ENCODE results near the gene AHNAK.

DNA sequence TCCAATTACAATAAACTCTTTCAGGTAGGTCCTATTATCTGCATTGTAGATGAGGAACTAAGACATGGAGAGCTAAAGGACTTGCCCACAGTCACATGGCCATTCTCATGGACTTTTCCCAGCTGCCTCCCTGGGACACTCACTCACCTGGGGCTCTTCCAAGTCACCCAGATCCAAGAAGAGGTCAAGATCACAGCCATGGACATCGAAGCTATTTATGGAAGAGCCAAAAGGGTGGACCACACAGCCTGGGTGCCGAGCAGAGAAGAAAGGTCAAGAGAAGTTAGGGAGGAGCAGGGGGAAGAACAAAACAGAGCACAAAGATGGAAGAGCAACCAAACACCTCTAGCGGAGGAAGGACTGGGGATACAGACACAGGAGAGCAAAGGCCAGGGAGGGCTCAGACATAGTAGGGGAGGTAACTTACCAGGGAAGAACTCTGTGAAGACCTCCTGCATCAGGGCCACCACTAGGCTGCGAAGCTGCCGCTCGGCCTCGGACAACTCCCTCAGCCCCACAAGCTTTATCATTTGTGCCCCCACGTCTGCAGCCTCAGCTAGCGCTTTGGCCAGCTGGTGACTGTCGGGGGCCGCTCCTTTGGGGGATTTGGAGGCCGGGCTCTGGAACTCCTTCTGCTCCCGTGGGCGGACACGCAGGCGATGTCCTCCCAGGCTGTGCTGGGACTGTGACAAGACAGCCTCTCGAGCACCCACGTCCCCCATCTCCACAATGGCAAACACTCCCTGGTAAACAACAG lies 34.5 kb upstream of the AHNAK start:
- TF ChIP-seq, protein P1, sequence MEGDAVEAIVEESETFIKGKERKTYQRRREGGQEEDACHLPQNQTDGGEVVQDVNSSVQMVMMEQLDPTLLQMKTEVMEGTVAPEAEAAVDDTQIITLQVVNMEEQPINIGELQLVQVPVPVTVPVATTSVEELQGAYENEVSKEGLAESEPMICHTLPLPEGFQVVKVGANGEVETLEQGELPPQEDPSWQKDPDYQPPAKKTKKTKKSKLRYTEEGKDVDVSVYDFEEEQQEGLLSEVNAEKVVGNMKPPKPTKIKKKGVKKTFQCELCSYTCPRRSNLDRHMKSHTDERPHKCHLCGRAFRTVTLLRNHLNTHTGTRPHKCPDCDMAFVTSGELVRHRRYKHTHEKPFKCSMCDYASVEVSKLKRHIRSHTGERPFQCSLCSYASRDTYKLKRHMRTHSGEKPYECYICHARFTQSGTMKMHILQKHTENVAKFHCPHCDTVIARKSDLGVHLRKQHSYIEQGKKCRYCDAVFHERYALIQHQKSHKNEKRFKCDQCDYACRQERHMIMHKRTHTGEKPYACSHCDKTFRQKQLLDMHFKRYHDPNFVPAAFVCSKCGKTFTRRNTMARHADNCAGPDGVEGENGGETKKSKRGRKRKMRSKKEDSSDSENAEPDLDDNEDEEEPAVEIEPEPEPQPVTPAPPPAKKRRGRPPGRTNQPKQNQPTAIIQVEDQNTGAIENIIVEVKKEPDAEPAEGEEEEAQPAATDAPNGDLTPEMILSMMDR (IDR thresholded peaks at IDR 0.05; ENCODE audit: low read depth, low read length, missing input control): no peak
- TF ChIP-seq TAF1 (conservative IDR thresholded peaks at IDR 0.05) (no peak), EGR1 (IDR thresholded peaks at IDR 0.05; ENCODE audit: low read depth in 2 of 2) (no peak), SP1 (IDR thresholded peaks at IDR 0.05) (no peak), GABPA (IDR thresholded peaks at IDR 0.05 in 1 of 2, conservative IDR thresholded peaks at IDR 0.05 in 1 of 2) (no peak), JUND (IDR thresholded peaks at IDR 0.05) (no peak), HNF4G (IDR thresholded peaks at IDR 0.05) (no peak), RAD21 (IDR thresholded peaks at IDR 0.05) (no peak)
- TF ChIP-seq, protein P2, sequence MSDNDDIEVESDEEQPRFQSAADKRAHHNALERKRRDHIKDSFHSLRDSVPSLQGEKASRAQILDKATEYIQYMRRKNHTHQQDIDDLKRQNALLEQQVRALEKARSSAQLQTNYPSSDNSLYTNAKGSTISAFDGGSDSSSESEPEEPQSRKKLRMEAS (IDR thresholded peaks at IDR 0.05): no peak
- TF ChIP-seq, protein P3, sequence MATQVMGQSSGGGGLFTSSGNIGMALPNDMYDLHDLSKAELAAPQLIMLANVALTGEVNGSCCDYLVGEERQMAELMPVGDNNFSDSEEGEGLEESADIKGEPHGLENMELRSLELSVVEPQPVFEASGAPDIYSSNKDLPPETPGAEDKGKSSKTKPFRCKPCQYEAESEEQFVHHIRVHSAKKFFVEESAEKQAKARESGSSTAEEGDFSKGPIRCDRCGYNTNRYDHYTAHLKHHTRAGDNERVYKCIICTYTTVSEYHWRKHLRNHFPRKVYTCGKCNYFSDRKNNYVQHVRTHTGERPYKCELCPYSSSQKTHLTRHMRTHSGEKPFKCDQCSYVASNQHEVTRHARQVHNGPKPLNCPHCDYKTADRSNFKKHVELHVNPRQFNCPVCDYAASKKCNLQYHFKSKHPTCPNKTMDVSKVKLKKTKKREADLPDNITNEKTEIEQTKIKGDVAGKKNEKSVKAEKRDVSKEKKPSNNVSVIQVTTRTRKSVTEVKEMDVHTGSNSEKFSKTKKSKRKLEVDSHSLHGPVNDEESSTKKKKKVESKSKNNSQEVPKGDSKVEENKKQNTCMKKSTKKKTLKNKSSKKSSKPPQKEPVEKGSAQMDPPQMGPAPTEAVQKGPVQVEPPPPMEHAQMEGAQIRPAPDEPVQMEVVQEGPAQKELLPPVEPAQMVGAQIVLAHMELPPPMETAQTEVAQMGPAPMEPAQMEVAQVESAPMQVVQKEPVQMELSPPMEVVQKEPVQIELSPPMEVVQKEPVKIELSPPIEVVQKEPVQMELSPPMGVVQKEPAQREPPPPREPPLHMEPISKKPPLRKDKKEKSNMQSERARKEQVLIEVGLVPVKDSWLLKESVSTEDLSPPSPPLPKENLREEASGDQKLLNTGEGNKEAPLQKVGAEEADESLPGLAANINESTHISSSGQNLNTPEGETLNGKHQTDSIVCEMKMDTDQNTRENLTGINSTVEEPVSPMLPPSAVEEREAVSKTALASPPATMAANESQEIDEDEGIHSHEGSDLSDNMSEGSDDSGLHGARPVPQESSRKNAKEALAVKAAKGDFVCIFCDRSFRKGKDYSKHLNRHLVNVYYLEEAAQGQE (IDR thresholded peaks at IDR 0.05): no peak
